CD14-positive monocyte (primary cell): ENCODE measurements around the gene AKAP6. TPM values are rescaled to one million over a fixed set of nuclear protein-coding genes. Genes with fewer than 3 reads are reported as not detected.

ENCODE experiments used
- DNase-seq, 3 donors: peaks; one replicate each; pipeline ENCODE4 v3.0.0-alpha.2; 2011 to 2022
- H2AFZ ChIP-seq: 2 replicates; pipeline ENCODE4 v1.6.0; 2012; ENCODE audit warnings: mild to moderate bottlenecking, low read depth, low read length, inconsistent platforms; ENCODE audit not compliant: insufficient read depth, poor library complexity, severe bottlenecking
- H3K27ac ChIP-seq, 2 donors: 1 replicate in 1 of 2; 2 replicates in 1 of 2; pipeline ENCODE4 v1.5.1; 2012 to 2013; ENCODE audit warnings: low read length in 2 of 2, control low read depth in 1 of 2, inconsistent platforms in 1 of 2, low read depth in 1 of 2, mild to moderate bottlenecking in 1 of 2
- H3K27me3 ChIP-seq, 2 donors: one replicate each; pipeline versions ENCODE4 v1.6.0 to v1.6.1; 2011 to 2013; ENCODE audit warnings: low read length in 2 of 2; ENCODE audit not compliant: control insufficient read depth in 2 of 2, insufficient read depth in 2 of 2
- H3K36me3 ChIP-seq, 2 donors: replicated peaks in 1 of 2; 1 replicate in 1 of 2; 2 replicates in 1 of 2; pipeline versions ENCODE4 v1.5.1 to v1.6.1; 2012 to 2013; ENCODE audit warnings: low read length in 2 of 2, control low read depth in 1 of 2, inconsistent platforms in 1 of 2, mild to moderate bottlenecking in 1 of 2; ENCODE audit not compliant: insufficient read depth in 2 of 2, control insufficient read depth in 1 of 2
- H3K4me1 ChIP-seq, 2 donors: 1 replicate in 1 of 2; 2 replicates in 1 of 2; pipeline versions ENCODE4 v1.5.1 to v1.6.1; 2012 to 2013; ENCODE audit warnings: low read length in 2 of 2, control low read depth in 1 of 2, inconsistent platforms in 1 of 2, mild to moderate bottlenecking in 1 of 2, moderate library complexity in 1 of 2; ENCODE audit not compliant: insufficient read depth in 2 of 2, control insufficient read depth in 1 of 2
- H3K4me2 ChIP-seq: replicated peaks from 2 replicates; pipeline ENCODE3; 2012; ENCODE audit warnings: low read length, moderate library complexity, mild to moderate bottlenecking; ENCODE audit not compliant: poor library complexity, severe bottlenecking; ENCODE audit errors: extremely low read depth
- H3K4me3 ChIP-seq, 3 experiments: fragments of 200-600 bp in 1 of 3; sonication (generic) in 1 of 3; replicated peaks in 1 of 3; 1 replicate in 2 of 3; 2 replicates in 1 of 3; pipeline ENCODE4 v1.5.1; 2011 to 2013; ENCODE audit warnings: low read length in 3 of 3, mild to moderate bottlenecking in 3 of 3, control low read depth in 2 of 3, low read depth in 2 of 3, inconsistent platforms in 1 of 3, moderate library complexity in 1 of 3
- H3K79me2 ChIP-seq: 2 replicates; pipeline ENCODE4 v1.6.0; 2012; ENCODE audit warnings: mild to moderate bottlenecking, control low read depth, inconsistent platforms, low read length, moderate library complexity; ENCODE audit not compliant: insufficient read depth
- H3K9ac ChIP-seq: 2 replicates; pipeline ENCODE4 v1.6.0; 2017; ENCODE audit warnings: low read length, mild to moderate bottlenecking; ENCODE audit not compliant: insufficient read depth, poor library complexity, severe bottlenecking
- H3K9me3 ChIP-seq, 2 donors: replicated peaks in 1 of 2; 1 replicate in 1 of 2; 2 replicates in 1 of 2; pipeline versions ENCODE4 v1.5.1 to v1.6.1; 2012 to 2013; ENCODE audit warnings: low read length in 2 of 2, control low read depth in 1 of 2; ENCODE audit not compliant: control insufficient read depth in 1 of 2, insufficient read depth in 1 of 2
- H4K20me1 ChIP-seq: 2 replicates; pipeline ENCODE4 v1.6.0; 2012; ENCODE audit warnings: mild to moderate bottlenecking, low read length, control low read depth, moderate library complexity; ENCODE audit not compliant: insufficient read depth
- H3K27ac Mint-ChIP-seq, 7 donors: one replicate each; pipeline ENCODE4 v1.8.0; 2020; ENCODE audit warnings: mild to moderate bottlenecking in 7 of 7, mixed read lengths in 7 of 7, moderate library complexity in 6 of 7, inconsistent platforms in 2 of 7
- H3K27me3 Mint-ChIP-seq, 3 donors: one replicate each; pipeline ENCODE4 v1.8.0; 2021 to 2022; ENCODE audit warnings: low read depth in 3 of 3, mild to moderate bottlenecking in 3 of 3, mixed read lengths in 3 of 3, moderate library complexity in 3 of 3, inconsistent platforms in 1 of 3
- H3K36me3 Mint-ChIP-seq, 2 donors: one replicate each; pipeline ENCODE4 v1.8.0; 2020; ENCODE audit warnings: mixed read lengths in 2 of 2, inconsistent platforms in 1 of 2, mild to moderate bottlenecking in 1 of 2
- H3K4me1 Mint-ChIP-seq: one replicate; pipeline ENCODE4 v1.8.0; 2020; ENCODE audit warnings: mild to moderate bottlenecking, mixed read lengths
- H3K4me3 Mint-ChIP-seq, 2 donors: one replicate each; pipeline ENCODE4 v1.8.0; 2020; ENCODE audit warnings: mild to moderate bottlenecking in 2 of 2, mixed read lengths in 2 of 2, moderate library complexity in 1 of 2
- H3K9me3 Mint-ChIP-seq, 7 donors: one replicate each; pipeline ENCODE4 v1.8.0; 2020 to 2022; ENCODE audit warnings: mixed read lengths in 7 of 7, mild to moderate bottlenecking in 6 of 7, moderate library complexity in 6 of 7, inconsistent platforms in 2 of 7
- WGBS: methylation state at CpG from one replicate; pipeline ENCODE4 v1.1.5; 2013; ENCODE audit warnings: missing lambda C conversion rate; ENCODE audit not compliant: insufficient coverage; 5-methylcytosine and 5-hydroxymethylcytosine counted together
- intact Hi-C, 2 donors: fragments of 100-400 bp; cut with micrococcal nuclease; formaldehyde crosslinking; loops; one replicate each; pipeline versions ENCODE4 v1.15.0 to v1.15.1; 2023
- polyA plus RNA-seq, 3 donors: library from polyadenylated mRNA; depleted of rRNA in 1 of 3; unstranded in 2 of 3; stranded (reverse) in 1 of 3; fragments of 300-500 nt in 2 of 3; fragments of >200 nt in 1 of 3; fragmentation: Illumina TruSeq in 2 of 3; gene quantifications; 1 replicate in 2 of 3; 2 replicates in 1 of 3; pipeline ENCODE4 v1.2.3, GENCODE V29; 2012 to 2021
- TF ChIP-seq, protein P1 (sequence below): fragments of 200-600 bp; IDR thresholded peaks from one replicate; pipeline ENCODE4 v1.8.0; 2022; ENCODE audit warnings: antibody characterized with exemption, mild to moderate bottlenecking

AKAP6 gene
- polyA plus RNA-seq, 3 donors: not detected

DNA sequence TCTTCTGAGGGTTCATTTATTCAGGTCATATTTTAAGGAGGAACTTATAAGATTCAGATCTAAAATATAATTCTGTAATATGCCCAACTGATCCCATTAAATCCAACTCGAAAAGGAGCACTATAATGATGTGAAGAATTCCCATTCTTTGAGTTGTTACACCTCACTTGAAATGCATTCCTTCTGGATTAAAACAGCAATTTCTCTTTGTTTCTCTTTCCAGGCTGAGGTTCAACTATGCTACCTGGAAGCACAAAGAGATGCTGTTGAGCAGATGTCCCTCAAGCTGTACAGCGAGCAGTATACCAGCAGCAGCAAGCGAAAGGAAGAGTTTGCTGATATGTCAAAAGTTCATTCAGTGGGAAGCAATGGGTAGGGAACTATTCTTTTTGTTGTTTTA lies 349.0 kb downstream of the AKAP6 start:
- no peaks in the 10 kb centered on the region for H3K9me3 ChIP-seq
- Mint-ChIP-seq H3K9me3 (peaks cover 0 to 4% (median 0%) of the 10 kb centered on the region in 7 donors), H3K27me3 (peaks cover 2 to 8% (median 3%) of the 10 kb centered on the region in 3 donors), H3K4me3 (no peak overlapping the region), H3K4me1 (peaks cover 3% of the 10 kb centered on the region), H3K27ac (no peak overlapping the region), H3K36me3 (no peaks in the 10 kb centered on the region)
- H3K9ac ChIP-seq: no peak overlapping the region
- H2AFZ ChIP-seq: no peak overlapping the region
- intact Hi-C loops: no loop called here
- H3K4me2 ChIP-seq: no peak overlapping the region
- no peaks in the 10 kb centered on the region for H3K36me3 ChIP-seq
- no peaks in the 10 kb centered on the region for H4K20me1 ChIP-seq
- H3K27me3 ChIP-seq: no peaks in the 10 kb centered on the region
- TF ChIP-seq, protein P1, sequence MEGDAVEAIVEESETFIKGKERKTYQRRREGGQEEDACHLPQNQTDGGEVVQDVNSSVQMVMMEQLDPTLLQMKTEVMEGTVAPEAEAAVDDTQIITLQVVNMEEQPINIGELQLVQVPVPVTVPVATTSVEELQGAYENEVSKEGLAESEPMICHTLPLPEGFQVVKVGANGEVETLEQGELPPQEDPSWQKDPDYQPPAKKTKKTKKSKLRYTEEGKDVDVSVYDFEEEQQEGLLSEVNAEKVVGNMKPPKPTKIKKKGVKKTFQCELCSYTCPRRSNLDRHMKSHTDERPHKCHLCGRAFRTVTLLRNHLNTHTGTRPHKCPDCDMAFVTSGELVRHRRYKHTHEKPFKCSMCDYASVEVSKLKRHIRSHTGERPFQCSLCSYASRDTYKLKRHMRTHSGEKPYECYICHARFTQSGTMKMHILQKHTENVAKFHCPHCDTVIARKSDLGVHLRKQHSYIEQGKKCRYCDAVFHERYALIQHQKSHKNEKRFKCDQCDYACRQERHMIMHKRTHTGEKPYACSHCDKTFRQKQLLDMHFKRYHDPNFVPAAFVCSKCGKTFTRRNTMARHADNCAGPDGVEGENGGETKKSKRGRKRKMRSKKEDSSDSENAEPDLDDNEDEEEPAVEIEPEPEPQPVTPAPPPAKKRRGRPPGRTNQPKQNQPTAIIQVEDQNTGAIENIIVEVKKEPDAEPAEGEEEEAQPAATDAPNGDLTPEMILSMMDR: no peak
- no peaks in the 10 kb centered on the region for H3K79me2 ChIP-seq
- no peak overlapping the region for H3K27ac ChIP-seq
- DNase-seq: no peak
- H3K4me1 ChIP-seq: no peaks in the 10 kb centered on the region
- H3K4me3 ChIP-seq: no peak overlapping the region
- no CpG with 5 or more reads among the region's 3 CpGs for WGBS

DNA sequence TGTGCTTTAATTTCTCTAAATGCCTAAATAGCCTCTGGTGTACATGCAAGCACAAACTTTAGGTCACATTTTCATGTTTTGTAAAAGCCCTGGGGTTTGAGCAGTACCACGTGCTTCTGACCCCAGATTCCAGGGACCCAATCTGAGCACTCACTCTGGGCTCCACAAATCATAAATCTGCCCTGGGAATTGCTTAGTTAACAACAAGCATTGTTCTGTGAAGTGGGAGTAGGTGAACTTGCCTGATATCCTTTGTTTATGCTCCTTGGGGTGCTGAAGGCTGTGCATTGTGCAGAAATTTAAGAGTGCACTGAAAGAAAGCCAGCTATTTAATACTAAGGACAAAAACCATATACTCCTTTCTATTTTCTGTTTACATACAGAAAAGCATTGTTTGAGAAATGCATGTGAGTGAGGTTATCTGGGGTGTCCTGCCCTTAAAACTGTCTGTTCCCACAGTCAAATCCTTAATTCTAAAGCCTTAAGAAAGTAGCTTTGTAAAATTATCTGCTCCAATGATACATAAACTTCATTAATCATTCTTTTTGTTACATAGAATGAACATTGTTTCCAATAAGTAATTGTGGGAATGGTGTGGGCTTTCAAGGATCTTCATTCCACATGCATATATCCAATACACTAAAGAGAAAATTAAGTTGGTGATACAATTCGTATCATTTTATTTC lies 351.0 kb downstream of the AKAP6 start:
- no peaks in the 10 kb centered on the region for H4K20me1 ChIP-seq
- peaks cover 9 to 11% of the 10 kb centered on the region in 2 donors for H3K4me1 ChIP-seq
- H2AFZ ChIP-seq: no peak overlapping the region
- intact Hi-C loops: no loop called here
- peaks cover 0 to 1% (median 0%) of the 10 kb centered on the region in 7 donors for H3K9me3 Mint-ChIP-seq
- WGBS: no CpG with 5 or more reads among the region's 2 CpGs
- H3K27me3 Mint-ChIP-seq: peaks cover 2 to 8% (median 3%) of the 10 kb centered on the region in 3 donors
- TF ChIP-seq, protein P1: no peak
- no peak overlapping the region for H3K4me2 ChIP-seq
- H3K9me3 ChIP-seq: no peaks in the 10 kb centered on the region
- no peak overlapping the region for H3K4me3 Mint-ChIP-seq
- no peak overlapping the region for H3K9ac ChIP-seq
- H3K27ac Mint-ChIP-seq: no peak overlapping the region
- no peaks in the 10 kb centered on the region for H3K36me3 ChIP-seq
- peaks cover 12% of the 10 kb centered on the region for H3K4me1 Mint-ChIP-seq
- H3K27me3 ChIP-seq: no peaks in the 10 kb centered on the region
- H3K79me2 ChIP-seq: no peaks in the 10 kb centered on the region
- H3K4me3 ChIP-seq: no peak overlapping the region
- no peak for DNase-seq
- H3K27ac ChIP-seq: no peak overlapping the region
- no peaks in the 10 kb centered on the region for H3K36me3 Mint-ChIP-seq
